ENCODE measurements around the gene NPIPB6. TPM values are rescaled to one million over a fixed set of nuclear protein-coding genes. Genes with fewer than 3 reads are reported as not detected.
"Not testable (repeated sequence)": the region's sequence is repeated elsewhere in the genome, so short reads cannot be mapped to it uniquely, and the experiment has no call there.

Gene NPIPB6
- total and polyA plus RNA-seq, 5 experiments from 2014 or later = 0.35 to 6.9 (median 6.1) TPM; not detected in 2

GRCh38 chr16:28336940-28337710 is 26.2 kb downstream of the NPIPB6 start:
- H3K27ac Mint-ChIP-seq = peak overlapping the region in 1 of 10 donors; percentile 7
- POLR2A ChIA-PET, H3K27me3 Mint-ChIP-seq, H3K4me3 Mint-ChIP-seq, ATAC-seq, H3K9me3 Mint-ChIP-seq, DNase-seq, H3K4me1 Mint-ChIP-seq, H3K36me3 Mint-ChIP-seq: not testable (repeated sequence)

- DNase-seq, ATAC-seq, H3K9me3 Mint-ChIP-seq, H3K36me3 Mint-ChIP-seq, H3K27ac Mint-ChIP-seq, H3K4me3 Mint-ChIP-seq, H3K4me1 Mint-ChIP-seq, H3K27me3 Mint-ChIP-seq: not testable (repeated sequence)
- POLR2A ChIA-PET = interaction anchor here (0.6 kb wide), 1 partner anchor 98 kb away, joined by 3 read pairs; no protein-coding TSS in a partner anchor
These were observed 27.6 kb downstream of the NPIPB6 start for GRCh38 chr16:28335678-28336077.

GRCh38 chr16:28332632-28333031 is 30.7 kb downstream of the NPIPB6 start:
- H3K27ac Mint-ChIP-seq, ATAC-seq, H3K27me3 Mint-ChIP-seq, H3K4me1 Mint-ChIP-seq, H3K4me3 Mint-ChIP-seq, H3K36me3 Mint-ChIP-seq, POLR2A ChIA-PET, DNase-seq, H3K9me3 Mint-ChIP-seq: not testable (repeated sequence)

GRCh38 chr16:28330981-28331380 is 32.3 kb downstream of the NPIPB6 start:
- POLR2A ChIA-PET = not testable (repeated sequence)

GRCh38 chr16:28330232-28330631 is 33.1 kb downstream of the NPIPB6 start:
- H3K27me3 Mint-ChIP-seq, H3K9me3 Mint-ChIP-seq, H3K36me3 Mint-ChIP-seq, H3K4me1 Mint-ChIP-seq, POLR2A ChIA-PET, H3K4me3 Mint-ChIP-seq: not testable (repeated sequence)
- peak overlapping the region in 1 of 10 donors; percentile 71 for H3K27ac Mint-ChIP-seq
- DNase-seq (peak in 3 of 10 donors; percentile 23 to 42 (median 37)), ATAC-seq (peak; percentile 85 to 93)

More at GRCh38 chr16:28330981-28331380, 32.3 kb downstream of the NPIPB6 start:
- H3K4me3 Mint-ChIP-seq, H3K36me3 Mint-ChIP-seq, H3K4me1 Mint-ChIP-seq, H3K27me3 Mint-ChIP-seq, DNase-seq, ATAC-seq, H3K27ac Mint-ChIP-seq, H3K9me3 Mint-ChIP-seq: not testable (repeated sequence)

GRCh38 chr16:28326881-28327610 is 36.3 kb downstream of the NPIPB6 start:
- ATAC-seq = peak; percentile 89 to 92
- Mint-ChIP-seq H3K27ac (peak overlapping the region in 7 of 10 donors; percentile 33 to 91 (median 61)), H3K4me3 (no peak overlapping the region), H3K4me1 (peaks cover 5 to 16% (median 9%) of the 10 kb centered on the region in 4 donors), H3K36me3 (peaks cover 0 to 5% (median 0%) of the 10 kb centered on the region in 3 donors), H3K27me3 (no peaks in the 10 kb centered on the region), H3K9me3 (no peaks in the 10 kb centered on the region)
- peak; percentile 25 to 80 (median 65) for DNase-seq
- POLR2A ChIA-PET = interaction anchor here (0.8 kb wide), 1 partner anchor 48 kb away, joined by 4 read pairs; no protein-coding TSS in a partner anchor

- POLR2A ChIA-PET = interaction anchor here (0.6 kb wide), 1 partner anchor 47 kb away, joined by 4 read pairs; no protein-coding TSS in a partner anchor
- peaks cover 5 to 16% (median 9%) of the 10 kb centered on the region in 4 donors for H3K4me1 Mint-ChIP-seq
- H3K4me3 Mint-ChIP-seq = no peak overlapping the region
- peaks cover 0 to 7% (median 0%) of the 10 kb centered on the region in 3 donors for H3K36me3 Mint-ChIP-seq
- ATAC-seq (no peak), DNase-seq (no peak)
- no peaks in the 10 kb centered on the region for H3K9me3 Mint-ChIP-seq
- no peaks in the 10 kb centered on the region for H3K27me3 Mint-ChIP-seq
- H3K27ac Mint-ChIP-seq = peak overlapping the region in 4 of 10 donors; percentile 30 to 60 (median 48)
These were observed 38.4 kb downstream of the NPIPB6 start for GRCh38 chr16:28324887-28325279.

- Mint-ChIP-seq H3K27ac (peak overlapping the region in 5 of 10 donors; percentile 52 to 85 (median 65)), H3K36me3 (peaks cover 0 to 12% (median 0%) of the 10 kb centered on the region in 3 donors), H3K27me3 (no peaks in the 10 kb centered on the region), H3K4me3 (no peak overlapping the region), H3K4me1 (peaks cover 5 to 16% (median 9%) of the 10 kb centered on the region in 4 donors), H3K9me3 (no peaks in the 10 kb centered on the region)
- POLR2A ChIA-PET = no interaction called here
- ATAC-seq (no peak), DNase-seq (no peak)
These were observed 38.9 kb downstream of the NPIPB6 start for GRCh38 chr16:28324235-28324886.

GRCh38 chr16:28321700-28322411 is 41.5 kb downstream of the NPIPB6 start:
- Mint-ChIP-seq H3K36me3 (peaks cover 0 to 26% (median 7%) of the 10 kb centered on the region in 3 donors), H3K4me3 (no peak overlapping the region), H3K4me1 (peaks cover 5 to 27% (median 16%) of the 10 kb centered on the region in 4 donors), H3K9me3 (no peaks in the 10 kb centered on the region), H3K27me3 (no peaks in the 10 kb centered on the region), H3K27ac (peak overlapping the region in 5 of 10 donors; percentile 14 to 72 (median 33))
- DNase-seq = peak in 2 of 10 donors; percentile 29 to 38
- POLR2A ChIA-PET = interaction anchor here (0.9 to 31.4 kb wide), 2 partner anchors 11 to 33 kb away, joined by 4 to 888 read pairs; partner anchors contain the start of gene SBK1
- ATAC-seq = peak; percentile 53 to 57

- peaks cover 8 to 36% (median 15%) of the 10 kb centered on the region in 4 donors for H3K4me1 Mint-ChIP-seq
- POLR2A ChIA-PET = interaction anchor here (31.4 kb wide), 1 partner anchor 32 kb away, joined by 888 read pairs; the partner anchor contains the start of gene SBK1
- DNase-seq (no peak), ATAC-seq (no peak)
- no peaks in the 10 kb centered on the region for H3K27me3 Mint-ChIP-seq
- H3K27ac Mint-ChIP-seq = no peak overlapping the region
- H3K36me3 Mint-ChIP-seq = peaks cover 0 to 27% (median 7%) of the 10 kb centered on the region in 3 donors
- H3K4me3 Mint-ChIP-seq = no peak overlapping the region
- no peaks in the 10 kb centered on the region for H3K9me3 Mint-ChIP-seq
These were observed 42.6 kb downstream of the NPIPB6 start for GRCh38 chr16:28320741-28321140.

GRCh38 chr16:28320023-28320561 is 43.2 kb downstream of the NPIPB6 start:
- Mint-ChIP-seq H3K9me3 (no peaks in the 10 kb centered on the region), H3K36me3 (peaks cover 0 to 27% (median 8%) of the 10 kb centered on the region in 3 donors), H3K27ac (no peak overlapping the region), H3K27me3 (no peaks in the 10 kb centered on the region), H3K4me3 (no peak overlapping the region), H3K4me1 (peaks cover 10 to 43% (median 19%) of the 10 kb centered on the region in 4 donors)
- POLR2A ChIA-PET = interaction anchor here (0.6 to 31.4 kb wide), 2 partner anchors 31 to 1084 kb away, joined by 3 to 888 read pairs; partner anchors contain the start of gene SBK1
- DNase-seq = no peak
- ATAC-seq = no peak
